Caco-2 (cell line): Measurements from ENCODE around the gene TMEM258. TPM values are rescaled to one million over a fixed set of nuclear protein-coding genes. Genes with fewer than 3 reads are reported as not detected.

Experiments
- BruUV-seq: library from RNA; stranded (reverse); fragments of 400-500 nt; replicated peaks from 2 replicates; lab custom pipeline; 2021; lab: Mats Ljungman, UMichigan
- CTCF ChIA-PET: fragments of 300-600 bp; sonication (Branson Sonifier 250); formaldehyde crosslinking; loops from one replicate; lab custom pipeline; 2022; ENCODE audit warnings: antibody characterized with exemption; lab: Charles Lee
- POLR2A ChIA-PET: fragments of 300-600 bp; sonication (Branson Sonifier 250); formaldehyde crosslinking; loops from one replicate; lab custom pipeline; 2022; ENCODE audit warnings: antibody characterized with exemption; lab: Charles Lee
- DNase-seq, 2 experiments: peaks; one replicate each; pipeline versions ENCODE4 v3.0.0 to v3.0.0-alpha.2; 2020 to 2022
- H3K27me3 ChIP-seq: replicated peaks from 2 replicates; pipeline ENCODE4 v1.6.0; 2011; ENCODE audit warnings: low read length; ENCODE audit not compliant: control insufficient read depth, insufficient read depth
- H3K36me3 ChIP-seq: 2 replicates; pipeline ENCODE4 v1.5.1; 2011; ENCODE audit warnings: low read length; ENCODE audit not compliant: control insufficient read depth, insufficient read depth
- H3K4me1 ChIP-seq: fragments of 250-450 bp; sonication (Bioruptor Pico); 2 replicates; pipeline ENCODE4 v1.5.1; 2020; ENCODE audit warnings: mild to moderate bottlenecking
- H3K4me3 ChIP-seq: 2 replicates; pipeline ENCODE4 v1.5.1; 2011; ENCODE audit warnings: low read depth, mild to moderate bottlenecking, control low read depth, low read length
- H3K9me3 ChIP-seq: fragments of 250-450 bp; sonication (Bioruptor Pico); 2 replicates; pipeline ENCODE4 v1.5.1; 2020; ENCODE audit warnings: mild to moderate bottlenecking, moderate library complexity
- H3K27ac Mint-ChIP-seq: one replicate; pipeline ENCODE4 v1.8.0; 2022; ENCODE audit warnings: mixed read lengths; ENCODE audit not compliant: unreplicated experiment
- H3K27me3 Mint-ChIP-seq: one replicate; pipeline ENCODE4 v1.8.0; 2022; ENCODE audit warnings: mixed read lengths; ENCODE audit not compliant: insufficient read depth, unreplicated experiment
- H3K36me3 Mint-ChIP-seq: one replicate; pipeline ENCODE4 v1.8.0; 2022; ENCODE audit warnings: mild to moderate bottlenecking, mixed read lengths; ENCODE audit not compliant: insufficient read depth, unreplicated experiment
- H3K4me1 Mint-ChIP-seq: one replicate; pipeline ENCODE4 v1.8.0; 2022; ENCODE audit warnings: low read depth, mixed read lengths; ENCODE audit not compliant: unreplicated experiment
- H3K4me3 Mint-ChIP-seq: one replicate; pipeline ENCODE4 v1.8.0; 2022; ENCODE audit warnings: mild to moderate bottlenecking, moderate library complexity, mixed read lengths; ENCODE audit not compliant: unreplicated experiment
- H3K9me3 Mint-ChIP-seq: one replicate; pipeline ENCODE4 v1.8.0; 2022; ENCODE audit warnings: mixed read lengths; ENCODE audit not compliant: unreplicated experiment
- CTCF ChIP-seq, 2 experiments: fragments of 200-600 bp in 1 of 2; IDR thresholded peaks; 1 replicate in 1 of 2; 2 replicates in 1 of 2; pipeline versions ENCODE4 v1.5.1 to v1.8.0; 2011 to 2022; ENCODE audit warnings: antibody characterized with exemption in 1 of 2, control low read depth in 1 of 2, inconsistent platforms in 1 of 2, low read depth in 1 of 2, low read length in 1 of 2, mild to moderate bottlenecking in 1 of 2, moderate library complexity in 1 of 2; ENCODE audit not compliant: insufficient read depth in 1 of 2, severe bottlenecking in 1 of 2, unreplicated experiment in 1 of 2
- intact Hi-C: fragments of 100-400 bp; cut with micrococcal nuclease; formaldehyde crosslinking; loops from one replicate; pipeline ENCODE4 v1.10.0; 2022; ENCODE audit not compliant: unreplicated experiment
- total RNA-seq: library from RNA; stranded (reverse); gene quantifications from 2 replicates; pipeline ENCODE4 v1.2.3, GENCODE V29; 2022

The TMEM258 gene
- total RNA-seq, 1 experiment from 2014 or later, result 197 TPM

- intact Hi-C loops, result no loop called here
- CTCF ChIA-PET, result interaction anchor here (1.0 to 2.1 kb wide), 5 partner anchors 17 to 42 kb away, joined by 3 to 7 read pairs (median 3); partner anchors contain the start of genes FEN1 and TMEM258
- no TSS peak for BruUV-seq
- Mint-ChIP-seq H3K4me1 (peaks cover 26% of the 10 kb centered on the region), H3K27me3 (no peaks in the 10 kb centered on the region), H3K4me3 (peak overlapping the region; percentile 96), H3K36me3 (peaks cover 18% of the 10 kb centered on the region), H3K9me3 (no peaks in the 10 kb centered on the region), H3K27ac (no peak overlapping the region)
- no peak overlapping the region for H3K4me3 ChIP-seq
- POLR2A ChIA-PET, result no interaction called here
- DNase-seq, result no peak
- TF ChIP-seq CTCF (IDR thresholded peaks at IDR 0.05; ENCODE audit: insufficient read depth in 1 of 2, low read depth in 1 of 2, low read length in 1 of 2, severe bottlenecking in 1 of 2, unreplicated experiment in 1 of 2), result no peak
- peaks cover 46% of the 10 kb centered on the region for H3K4me1 ChIP-seq
- no peaks in the 10 kb centered on the region for H3K27me3 ChIP-seq
- no peaks in the 10 kb centered on the region for H3K9me3 ChIP-seq
- no peaks in the 10 kb centered on the region for H3K36me3 ChIP-seq
Measured at GRCh38 chr11:61750631-61751273, 41.6 kb downstream of the TMEM258 start.

GRCh38 chr11:61749591-61750217 is 42.7 kb downstream of the TMEM258 start:
- DNase-seq, result no peak
- no peaks in the 10 kb centered on the region for H3K9me3 Mint-ChIP-seq
- TF ChIP-seq CTCF (IDR thresholded peaks at IDR 0.05; ENCODE audit: insufficient read depth in 1 of 2, low read depth in 1 of 2, low read length in 1 of 2, severe bottlenecking in 1 of 2, unreplicated experiment in 1 of 2), result no peak
- Histone ChIP-seq H3K4me3 (no peak overlapping the region), H3K9me3 (no peaks in the 10 kb centered on the region), H3K36me3 (no peaks in the 10 kb centered on the region), H3K4me1 (peaks cover 36% of the 10 kb centered on the region), H3K27me3 (no peaks in the 10 kb centered on the region)
- intact Hi-C loops, result no loop called here
- peaks cover 17% of the 10 kb centered on the region for H3K36me3 Mint-ChIP-seq
- H3K4me1 Mint-ChIP-seq, result peaks cover 21% of the 10 kb centered on the region
- ChIA-PET POLR2A (interaction anchor here (0.6 kb wide), 1 partner anchor 43 kb away, joined by 3 read pairs; no protein-coding TSS in a partner anchor), CTCF (interaction anchor here (1.4 to 4.6 kb wide), 4 partner anchors 17 to 43 kb away, joined by 4 to 78 read pairs (median 16); partner anchors contain the start of genes FEN1 and TMEM258)
- no TSS peak for BruUV-seq
- no peak overlapping the region for H3K4me3 Mint-ChIP-seq
- no peaks in the 10 kb centered on the region for H3K27me3 Mint-ChIP-seq
- H3K27ac Mint-ChIP-seq, result peak overlapping the region; percentile 73

- DNase-seq, result no peak
- peaks cover 22% of the 10 kb centered on the region for H3K4me1 ChIP-seq
- H3K27me3 ChIP-seq, result no peaks in the 10 kb centered on the region
- ChIA-PET CTCF (interaction anchor here (0.7 to 4.6 kb wide), 22 partner anchors 9 to 360 kb away, joined by 3 to 78 read pairs (median 6); partner anchors contain the start of genes FEN1 and TMEM258), POLR2A (interaction anchor here (0.8 to 1.2 kb wide), 5 partner anchors 9 to 68 kb away, joined by 3 to 5 read pairs (median 4); no protein-coding TSS in a partner anchor)
- H3K36me3 ChIP-seq, result peaks cover 2% of the 10 kb centered on the region; the same call in 1 of the 2 replicates
- BruUV-seq, result no TSS peak
- Mint-ChIP-seq H3K9me3 (no peaks in the 10 kb centered on the region), H3K4me3 (no peak overlapping the region), H3K36me3 (peaks cover 10% of the 10 kb centered on the region), H3K27ac (no peak overlapping the region), H3K4me1 (peaks cover 7% of the 10 kb centered on the region), H3K27me3 (no peaks in the 10 kb centered on the region)
- no peak for TF ChIP-seq CTCF (IDR thresholded peaks at IDR 0.05; ENCODE audit: insufficient read depth in 1 of 2, low read depth in 1 of 2, low read length in 1 of 2, severe bottlenecking in 1 of 2, unreplicated experiment in 1 of 2)
- intact Hi-C loops, result loop anchor here (1.0 kb wide), 2 partner anchors 28 to 40 kb away; no protein-coding TSS in a partner anchor
- H3K4me3 ChIP-seq, result no peak overlapping the region
- H3K9me3 ChIP-seq, result no peaks in the 10 kb centered on the region
Measured at GRCh38 chr11:61747967-61748285, 44.5 kb downstream of the TMEM258 start.
